ENCODE results near the gene IFT57.

Gene IFT57

DNA sequence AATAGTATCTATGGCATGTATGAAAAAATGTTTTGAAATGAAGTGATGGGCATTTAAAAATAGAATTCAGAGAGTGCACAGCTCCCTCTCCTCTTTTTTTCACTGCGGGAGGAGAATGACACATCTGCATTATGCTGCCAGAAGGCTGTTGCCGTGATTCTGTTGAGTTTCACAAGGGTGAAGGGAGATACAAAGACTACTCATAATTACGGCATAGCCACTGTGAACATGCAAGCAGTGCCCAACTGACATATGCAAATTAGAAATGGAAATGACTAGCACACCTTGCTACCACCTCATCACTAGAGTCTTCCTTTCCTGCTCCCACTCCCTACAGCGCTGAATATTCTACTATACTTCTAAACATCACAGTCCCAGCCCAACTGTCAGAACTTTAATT lies 20.1 kb downstream of the IFT57 start:
- no peak for DNase-seq (ENCODE audit: low read depth, low spot score)
- TF ChIP-seq, protein P1, sequence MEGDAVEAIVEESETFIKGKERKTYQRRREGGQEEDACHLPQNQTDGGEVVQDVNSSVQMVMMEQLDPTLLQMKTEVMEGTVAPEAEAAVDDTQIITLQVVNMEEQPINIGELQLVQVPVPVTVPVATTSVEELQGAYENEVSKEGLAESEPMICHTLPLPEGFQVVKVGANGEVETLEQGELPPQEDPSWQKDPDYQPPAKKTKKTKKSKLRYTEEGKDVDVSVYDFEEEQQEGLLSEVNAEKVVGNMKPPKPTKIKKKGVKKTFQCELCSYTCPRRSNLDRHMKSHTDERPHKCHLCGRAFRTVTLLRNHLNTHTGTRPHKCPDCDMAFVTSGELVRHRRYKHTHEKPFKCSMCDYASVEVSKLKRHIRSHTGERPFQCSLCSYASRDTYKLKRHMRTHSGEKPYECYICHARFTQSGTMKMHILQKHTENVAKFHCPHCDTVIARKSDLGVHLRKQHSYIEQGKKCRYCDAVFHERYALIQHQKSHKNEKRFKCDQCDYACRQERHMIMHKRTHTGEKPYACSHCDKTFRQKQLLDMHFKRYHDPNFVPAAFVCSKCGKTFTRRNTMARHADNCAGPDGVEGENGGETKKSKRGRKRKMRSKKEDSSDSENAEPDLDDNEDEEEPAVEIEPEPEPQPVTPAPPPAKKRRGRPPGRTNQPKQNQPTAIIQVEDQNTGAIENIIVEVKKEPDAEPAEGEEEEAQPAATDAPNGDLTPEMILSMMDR (IDR thresholded peaks at IDR 0.05; ENCODE audit: low read depth, low read length): no peak
- in situ Hi-C loops (cut with HindIII; ENCODE audit: low sequenced_read_pairs): no loop called here

DNA sequence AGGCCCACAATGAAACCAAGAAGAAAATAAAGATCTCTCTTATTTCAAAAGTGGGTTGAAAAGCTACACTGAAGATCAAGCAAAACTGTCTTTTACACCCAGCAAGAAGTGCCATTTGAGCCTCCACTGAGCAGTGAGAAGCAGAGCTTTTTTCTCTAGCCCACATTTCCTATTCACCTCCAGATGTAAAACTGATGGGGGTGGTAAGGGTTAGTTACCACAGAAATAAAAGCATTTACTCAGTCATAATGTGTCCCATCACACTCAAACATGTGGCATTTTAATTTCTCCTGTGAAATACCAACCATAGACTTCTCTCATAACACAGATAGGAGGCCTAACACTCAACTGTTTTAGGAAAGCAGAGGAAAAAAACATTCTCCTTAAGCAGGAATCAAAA lies 21.0 kb downstream of the IFT57 start:
- no peak overlapping the region for H3K4me3 ChIP-seq (ENCODE audit: low read depth, low read length)
- in situ Hi-C loops (cut with HindIII; ENCODE audit: low sequenced_read_pairs): no loop called here
- TF ChIP-seq, protein P1 (IDR thresholded peaks at IDR 0.05; ENCODE audit: low read depth, low read length): no peak
- no peak for DNase-seq (ENCODE audit: low read depth, low spot score)

More for the DNA sequence above, 20.1 kb downstream of the IFT57 start:
- no peak overlapping the region for H3K4me3 ChIP-seq (ENCODE audit: low read depth, low read length)

DNA sequence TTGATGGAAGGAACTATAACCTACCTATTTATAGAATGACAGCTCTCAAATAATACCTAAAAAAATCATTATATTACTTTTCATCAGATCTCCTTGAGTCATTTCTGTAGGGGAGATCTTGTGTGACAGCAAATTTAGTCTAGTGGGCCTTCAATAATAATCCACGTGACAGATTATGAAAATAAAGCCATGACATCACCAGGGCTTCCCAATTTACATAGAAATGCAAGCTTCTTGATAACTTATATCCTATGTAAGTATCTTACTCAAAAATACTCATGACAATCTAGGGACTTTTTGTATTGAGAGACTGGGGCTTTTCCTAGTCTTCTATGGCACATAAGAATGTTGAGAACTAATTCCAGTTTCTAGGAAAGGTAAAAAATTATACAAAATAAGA lies 21.6 kb downstream of the IFT57 start:
- DNase-seq (ENCODE audit: low read depth, low spot score): no peak
- TF ChIP-seq, protein P1 (IDR thresholded peaks at IDR 0.05; ENCODE audit: low read depth, low read length): no peak
- in situ Hi-C loops (cut with HindIII; ENCODE audit: low sequenced_read_pairs): no loop called here
- no peak overlapping the region for H3K4me3 ChIP-seq (ENCODE audit: low read depth, low read length)

DNA sequence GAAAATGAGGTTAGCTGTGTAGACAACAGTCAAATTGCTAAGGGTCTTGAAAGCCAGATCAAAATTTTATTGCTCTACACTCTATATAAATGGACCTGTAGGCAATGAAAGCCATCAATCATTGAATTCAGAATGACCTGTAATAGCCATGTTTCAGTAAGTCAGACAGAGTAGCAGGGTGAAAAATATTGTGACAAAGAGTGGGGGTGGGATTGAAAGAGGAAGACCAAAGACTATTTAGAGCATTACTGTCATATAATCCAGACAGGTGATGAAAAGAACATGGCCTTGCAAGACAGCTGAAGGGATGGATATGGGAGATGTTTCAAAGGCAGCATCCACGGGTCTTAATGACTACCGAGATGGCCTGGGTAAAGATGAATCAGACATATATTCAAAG lies 22.2 kb downstream of the IFT57 start:
- H3K4me3 ChIP-seq (ENCODE audit: low read depth, low read length): no peak overlapping the region
- in situ Hi-C loops (cut with HindIII; ENCODE audit: low sequenced_read_pairs): no loop called here
- TF ChIP-seq, protein P1 (IDR thresholded peaks at IDR 0.05; ENCODE audit: low read depth, low read length): no peak
- DNase-seq (ENCODE audit: low read depth, low spot score): no peak

DNA sequence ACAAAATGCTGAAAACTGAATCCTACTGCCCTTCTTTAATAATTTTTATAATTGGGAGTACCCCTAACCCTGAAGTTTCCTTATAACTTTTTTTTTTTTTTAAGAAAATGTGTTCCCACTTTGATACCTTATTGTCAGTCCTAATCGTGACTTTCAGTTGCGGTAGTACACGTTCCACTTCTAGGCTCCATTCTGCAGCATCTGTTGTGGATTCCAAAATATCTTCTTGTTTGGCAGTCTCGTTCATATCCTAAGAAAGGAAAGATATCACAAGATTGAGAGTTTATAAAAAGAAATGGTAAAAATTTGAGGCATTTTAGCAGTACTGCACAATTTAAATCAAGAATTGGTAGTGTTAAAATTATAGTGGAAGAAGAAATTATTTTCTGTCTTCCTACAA lies 30.8 kb downstream of the IFT57 start:
- DNase-seq (ENCODE audit: low read depth, low spot score): no peak
- no peak overlapping the region for H3K4me3 ChIP-seq (ENCODE audit: low read depth, low read length)
- in situ Hi-C loops (cut with HindIII; ENCODE audit: low sequenced_read_pairs): no loop called here
- TF ChIP-seq, protein P1 (IDR thresholded peaks at IDR 0.05; ENCODE audit: low read depth, low read length): no peak

DNA sequence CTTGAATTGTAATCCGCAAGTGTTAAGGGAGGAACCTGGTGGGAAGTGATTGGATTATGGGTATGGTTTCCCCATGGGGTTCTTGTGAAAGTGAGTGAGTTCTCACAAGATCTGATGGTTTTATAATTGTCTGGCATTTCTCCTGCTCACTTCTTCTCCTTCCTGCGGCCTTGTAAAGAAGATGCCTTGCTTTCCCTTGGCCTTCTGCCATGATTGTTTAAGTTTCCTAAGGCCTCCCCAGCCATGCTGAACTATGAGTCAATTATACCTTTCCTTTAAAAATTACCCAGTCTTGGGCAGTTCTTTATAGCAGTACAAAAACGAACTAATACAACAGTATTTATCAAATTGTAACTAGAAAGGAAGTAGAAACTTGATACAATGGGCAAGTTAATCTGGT lies 31.9 kb downstream of the IFT57 start:
- TF ChIP-seq, protein P1 (IDR thresholded peaks at IDR 0.05; ENCODE audit: low read depth, low read length): no peak
- H3K4me3 ChIP-seq (ENCODE audit: low read depth, low read length): no peak overlapping the region
- in situ Hi-C loops (cut with HindIII; ENCODE audit: low sequenced_read_pairs): no loop called here
- DNase-seq (ENCODE audit: low read depth, low spot score): no peak

DNA sequence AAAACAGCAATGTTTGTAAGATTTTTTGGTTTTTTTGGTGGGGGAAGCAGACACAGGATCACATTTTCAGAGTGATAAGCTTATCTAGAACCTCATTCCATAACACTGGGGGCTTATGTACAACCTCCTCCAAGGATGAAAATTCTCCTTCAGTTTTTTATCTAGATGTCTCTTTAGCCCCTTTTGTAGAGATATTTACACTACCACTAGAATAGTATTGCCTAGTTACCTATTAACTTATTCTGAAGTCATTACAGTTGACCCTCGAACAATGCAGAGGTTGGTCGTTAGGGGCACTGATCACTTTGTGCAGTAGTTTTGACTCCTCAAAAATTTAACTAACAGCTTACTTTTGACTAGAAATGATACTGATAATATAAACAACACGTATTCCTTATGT lies 32.8 kb downstream of the IFT57 start:
- TF ChIP-seq, protein P1 (IDR thresholded peaks at IDR 0.05; ENCODE audit: low read depth, low read length): no peak
- no peak overlapping the region for H3K4me3 ChIP-seq (ENCODE audit: low read depth, low read length)
- in situ Hi-C loops (cut with HindIII; ENCODE audit: low sequenced_read_pairs): no loop called here
- no peak for DNase-seq (ENCODE audit: low read depth, low spot score)
